HL-60 (cell line): ENCODE results near the gene FARSB.

ENCODE experiments used
- CTCF ChIP-seq: IDR thresholded peaks from one replicate; pipeline ENCODE4 v1.5.1; 2011; ENCODE audit warnings: low read length, control low read depth, inconsistent platforms; ENCODE audit not compliant: insufficient read depth
- GABPA ChIP-seq: IDR thresholded peaks from 2 replicates; pipeline ENCODE4 v1.6.1; 2012; ENCODE audit warnings: low read depth
- POLR2AphosphoS5 ChIP-seq: IDR thresholded peaks from 2 replicates; pipeline ENCODE4 v1.6.1; 2012; ENCODE audit warnings: low read depth
- REST ChIP-seq: IDR thresholded peaks from 2 replicates; pipeline ENCODE4 v1.6.1; 2012; ENCODE audit warnings: low read depth; ENCODE audit not compliant: insufficient replicate concordance

GRCh38 chr2:222554517-222554916 is 101.4 kb downstream of the FARSB start:
- no peak for TF ChIP-seq CTCF
- TF ChIP-seq REST: no peak
- TF ChIP-seq POLR2AphosphoS5: no peak
- TF ChIP-seq GABPA: no peak
